Osteoblast (primary cell): ENCODE measurements around the gene POU6F2. TPM values are rescaled to one million over a fixed set of nuclear protein-coding genes. Genes with fewer than 3 reads are reported as not detected.

Experiments used
- DNase-seq: peaks from one replicate; pipeline ENCODE4 v3.0.0; 2011; ENCODE audit warnings: low spot score, mixed read lengths; ENCODE audit not compliant: insufficient read length; ENCODE audit errors: missing footprints
- H2AFZ ChIP-seq: 2 replicates; pipeline ENCODE4 v1.6.0; 2011; ENCODE audit warnings: mild to moderate bottlenecking, low read length
- H3K27ac ChIP-seq: 2 replicates; pipeline ENCODE4 v1.5.1; 2011; ENCODE audit warnings: mild to moderate bottlenecking, low read depth, low read length, moderate library complexity
- H3K27me3 ChIP-seq: 2 replicates; pipeline ENCODE4 v1.6.0; 2012; ENCODE audit warnings: mild to moderate bottlenecking, control low read depth, inconsistent platforms, low read length, moderate library complexity; ENCODE audit not compliant: insufficient read depth
- H3K36me3 ChIP-seq: 2 replicates; pipeline ENCODE4 v1.5.1; 2011; ENCODE audit warnings: mild to moderate bottlenecking, low read length, control low read depth, moderate library complexity; ENCODE audit not compliant: insufficient read depth
- H3K4me1 ChIP-seq: 2 replicates; pipeline ENCODE4 v1.5.1; 2011; ENCODE audit warnings: mild to moderate bottlenecking, low read length, control low read depth, moderate library complexity; ENCODE audit not compliant: insufficient read depth
- H3K4me2 ChIP-seq: 2 replicates; pipeline ENCODE4 v1.6.0; 2011; ENCODE audit warnings: mild to moderate bottlenecking, low read length; ENCODE audit not compliant: insufficient read depth
- H3K4me3 ChIP-seq: fragments of 200-600 bp; sonication (generic); 3 replicates; pipeline ENCODE4 v1.5.1; 2012; ENCODE audit warnings: mild to moderate bottlenecking, low read length, inconsistent platforms; ENCODE audit not compliant: insufficient read depth
- H3K79me2 ChIP-seq: 2 replicates; pipeline ENCODE4 v1.6.0; 2012; ENCODE audit warnings: mild to moderate bottlenecking, low read length, control low read depth, inconsistent platforms; ENCODE audit not compliant: insufficient read depth
- H3K9me3 ChIP-seq: 2 replicates; pipeline ENCODE4 v1.5.1; 2011; ENCODE audit warnings: low read depth, low read length, control low read depth
- H4K20me1 ChIP-seq: 2 replicates; pipeline ENCODE4 v1.6.0; 2012; ENCODE audit warnings: mild to moderate bottlenecking, low read length, control low read depth; ENCODE audit not compliant: insufficient read depth
- CTCF ChIP-seq: IDR thresholded peaks from 2 replicates; pipeline ENCODE4 v1.5.1; 2011; ENCODE audit warnings: mild to moderate bottlenecking, low read depth, low read length, moderate library complexity; ENCODE audit errors: extremely low read depth
- total RNA-seq: library from RNA; depleted of rRNA; stranded (reverse); fragments of >200 nt; gene quantifications from 2 replicates; pipeline ENCODE4 v1.2.3, GENCODE V29; 2012

POU6F2 gene
- total RNA-seq, 1 donor, result not detected

DNA sequence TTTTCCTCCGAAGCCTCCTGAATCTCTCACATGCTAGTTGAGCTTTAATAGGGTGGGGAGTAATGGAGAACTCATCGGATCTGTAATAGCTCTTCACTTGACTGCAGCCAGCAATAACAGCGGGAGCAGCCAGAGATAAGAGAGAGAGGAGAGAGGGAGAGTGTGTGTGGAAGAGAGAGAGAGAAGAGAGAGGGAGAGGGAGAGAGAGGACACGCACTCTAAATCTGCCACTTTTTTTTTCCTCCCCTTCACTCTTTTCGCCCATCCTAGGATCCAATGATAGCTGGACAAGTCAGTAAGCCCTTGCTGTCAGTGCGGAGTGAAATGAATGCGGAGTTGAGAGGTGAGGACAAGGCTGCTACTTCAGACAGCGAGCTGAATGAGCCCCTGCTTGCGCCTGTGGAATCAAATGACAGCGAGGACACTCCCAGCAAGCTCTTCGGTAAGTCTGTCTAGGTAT, 107.9 kb downstream of the POU6F2 start:
- no peak overlapping the region for H3K27ac ChIP-seq
- no peak overlapping the region for H2AFZ ChIP-seq
- H3K4me3 ChIP-seq, result no peak overlapping the region
- no peak for TF ChIP-seq CTCF
- H4K20me1 ChIP-seq, result no peaks in the 10 kb centered on the region
- no peaks in the 10 kb centered on the region for H3K27me3 ChIP-seq
- no peaks in the 10 kb centered on the region for H3K9me3 ChIP-seq
- no peaks in the 10 kb centered on the region for H3K4me1 ChIP-seq
- H3K4me2 ChIP-seq, result peak overlapping the region; percentile 24
- DNase-seq, result no peak
- H3K79me2 ChIP-seq, result no peaks in the 10 kb centered on the region
- H3K36me3 ChIP-seq, result no peaks in the 10 kb centered on the region

GRCh38 chr7:39086638-39087360, 109.1 kb downstream of the POU6F2 start:
- no peaks in the 10 kb centered on the region for H3K27me3 ChIP-seq
- no peaks in the 10 kb centered on the region for H3K79me2 ChIP-seq
- no peak overlapping the region for H2AFZ ChIP-seq
- no peak for DNase-seq
- H3K36me3 ChIP-seq, result no peaks in the 10 kb centered on the region
- H3K27ac ChIP-seq, result no peak overlapping the region
- H3K4me3 ChIP-seq, result no peak overlapping the region
- H3K9me3 ChIP-seq, result no peaks in the 10 kb centered on the region
- no peaks in the 10 kb centered on the region for H3K4me1 ChIP-seq
- H4K20me1 ChIP-seq, result no peaks in the 10 kb centered on the region
- no peak overlapping the region for H3K4me2 ChIP-seq
- no peak for TF ChIP-seq CTCF

- Histone ChIP-seq H3K27ac (no peak overlapping the region), H2AFZ (no peak overlapping the region), H3K27me3 (no peaks in the 10 kb centered on the region), H3K4me3 (no peak overlapping the region), H3K4me1 (no peaks in the 10 kb centered on the region), H3K36me3 (no peaks in the 10 kb centered on the region), H3K4me2 (no peak overlapping the region), H3K9me3 (no peaks in the 10 kb centered on the region), H3K79me2 (no peaks in the 10 kb centered on the region), H4K20me1 (no peaks in the 10 kb centered on the region)
- no peak for DNase-seq
- TF ChIP-seq CTCF, result no peak
Measured at GRCh38 chr7:39088730-39089593, 111.3 kb downstream of the POU6F2 start.

DNA sequence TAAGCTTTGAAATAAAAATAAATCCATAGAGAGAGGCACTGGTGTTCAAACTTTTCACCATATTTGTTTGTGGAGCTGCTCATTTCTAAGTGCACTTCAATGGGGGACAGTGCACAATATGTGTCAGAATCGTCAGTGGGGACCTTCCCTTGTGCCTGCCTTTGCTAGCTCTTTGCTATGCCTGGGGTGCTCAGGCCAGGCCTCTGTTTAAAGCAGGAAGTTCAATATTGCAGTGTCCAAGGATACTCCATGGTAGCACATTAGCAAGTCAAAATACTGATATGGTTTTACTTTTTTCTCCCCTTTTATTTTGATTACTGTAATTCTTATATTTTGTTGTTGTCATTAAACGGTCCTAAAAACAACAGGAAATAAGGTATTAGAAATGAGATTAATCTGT, 113.4 kb downstream of the POU6F2 start:
- no peaks in the 10 kb centered on the region for H3K79me2 ChIP-seq
- no peaks in the 10 kb centered on the region for H3K36me3 ChIP-seq
- H4K20me1 ChIP-seq, result no peaks in the 10 kb centered on the region
- TF ChIP-seq CTCF, result no peak
- H3K4me1 ChIP-seq, result no peaks in the 10 kb centered on the region
- H3K4me3 ChIP-seq, result no peak overlapping the region
- H2AFZ ChIP-seq, result no peak overlapping the region
- no peak overlapping the region for H3K4me2 ChIP-seq
- H3K27ac ChIP-seq, result no peak overlapping the region
- no peaks in the 10 kb centered on the region for H3K9me3 ChIP-seq
- H3K27me3 ChIP-seq, result no peaks in the 10 kb centered on the region
- DNase-seq, result no peak
